GM12865 (cell line): Measurements from ENCODE around the gene SOX5.

ENCODE experiments used
- DNase-seq: peaks from one replicate; pipeline ENCODE4 v3.0.0; 2010; ENCODE audit warnings: low read depth
- H3K4me3 ChIP-seq: 2 replicates; pipeline ENCODE4 v1.5.1; 2011; ENCODE audit warnings: mild to moderate bottlenecking, low read depth, low read length, control low read depth
- TF ChIP-seq, protein P1 (sequence below): IDR thresholded peaks from 2 replicates; pipeline ENCODE4 v1.5.1; 2011; ENCODE audit warnings: low read length, control low read depth, low read depth, inconsistent platforms; ENCODE audit not compliant: insufficient read depth; ENCODE audit errors: missing control alignments

Gene SOX5

DNA sequence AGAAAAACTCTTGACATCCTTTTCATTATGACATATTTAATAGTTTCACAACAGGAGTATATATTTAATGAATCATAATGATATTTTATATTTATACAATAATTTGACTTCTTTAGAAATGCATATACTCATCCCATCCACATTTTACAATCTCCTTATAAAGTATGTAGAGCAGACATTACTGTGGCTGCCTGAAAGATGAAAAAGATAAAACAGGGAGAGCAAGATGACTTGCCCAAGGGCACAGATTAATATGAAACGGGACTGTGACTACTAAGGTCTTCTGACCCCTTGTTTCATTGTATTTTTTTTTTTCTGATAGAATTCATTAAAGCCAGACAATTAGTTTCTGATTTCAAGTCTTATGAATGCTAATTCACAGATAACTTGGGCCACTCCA lies 293.6 kb downstream of the SOX5 start:
- no peak for DNase-seq
- H3K4me3 ChIP-seq: no peak overlapping the region
- TF ChIP-seq, protein P1, sequence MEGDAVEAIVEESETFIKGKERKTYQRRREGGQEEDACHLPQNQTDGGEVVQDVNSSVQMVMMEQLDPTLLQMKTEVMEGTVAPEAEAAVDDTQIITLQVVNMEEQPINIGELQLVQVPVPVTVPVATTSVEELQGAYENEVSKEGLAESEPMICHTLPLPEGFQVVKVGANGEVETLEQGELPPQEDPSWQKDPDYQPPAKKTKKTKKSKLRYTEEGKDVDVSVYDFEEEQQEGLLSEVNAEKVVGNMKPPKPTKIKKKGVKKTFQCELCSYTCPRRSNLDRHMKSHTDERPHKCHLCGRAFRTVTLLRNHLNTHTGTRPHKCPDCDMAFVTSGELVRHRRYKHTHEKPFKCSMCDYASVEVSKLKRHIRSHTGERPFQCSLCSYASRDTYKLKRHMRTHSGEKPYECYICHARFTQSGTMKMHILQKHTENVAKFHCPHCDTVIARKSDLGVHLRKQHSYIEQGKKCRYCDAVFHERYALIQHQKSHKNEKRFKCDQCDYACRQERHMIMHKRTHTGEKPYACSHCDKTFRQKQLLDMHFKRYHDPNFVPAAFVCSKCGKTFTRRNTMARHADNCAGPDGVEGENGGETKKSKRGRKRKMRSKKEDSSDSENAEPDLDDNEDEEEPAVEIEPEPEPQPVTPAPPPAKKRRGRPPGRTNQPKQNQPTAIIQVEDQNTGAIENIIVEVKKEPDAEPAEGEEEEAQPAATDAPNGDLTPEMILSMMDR: no peak

DNA sequence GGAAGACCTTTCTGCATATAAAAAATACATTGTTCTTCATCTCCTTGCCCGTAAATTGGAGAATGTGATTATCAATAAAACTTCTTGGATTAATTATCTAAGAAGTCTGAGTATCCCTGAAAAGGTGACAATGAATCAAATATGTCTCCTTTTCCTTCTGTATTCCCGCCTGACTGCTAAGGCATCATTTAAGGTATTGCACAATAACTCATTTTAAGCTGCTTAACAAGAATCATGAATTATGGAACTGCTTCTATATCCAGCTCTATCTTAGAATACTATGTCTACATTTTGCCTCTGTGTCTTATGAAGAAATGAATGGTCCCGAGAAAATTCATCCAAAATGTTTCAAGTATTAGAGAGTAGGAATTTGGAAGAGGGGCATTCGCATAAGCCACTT lies 294.4 kb downstream of the SOX5 start:
- no peak for DNase-seq
- H3K4me3 ChIP-seq: no peak overlapping the region
- TF ChIP-seq, protein P1: no peak

DNA sequence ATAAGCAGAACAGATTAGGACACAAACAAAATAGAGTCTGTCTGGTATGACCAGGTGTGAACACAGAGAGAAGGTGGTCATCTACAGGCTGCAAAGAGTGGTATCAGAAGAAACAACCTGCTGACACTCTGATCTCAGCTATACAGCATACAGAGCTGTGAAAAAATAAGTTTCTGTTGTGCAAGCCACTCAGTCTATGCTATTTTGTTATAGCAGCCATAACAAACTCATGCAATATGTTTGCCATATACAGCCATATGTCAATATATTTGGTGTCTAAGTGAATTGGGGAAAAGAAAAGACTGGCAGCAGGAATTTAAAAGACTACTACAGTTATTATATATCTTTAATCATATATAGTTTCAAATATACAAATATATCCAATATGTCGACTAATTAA lies 300.9 kb downstream of the SOX5 start:
- TF ChIP-seq, protein P1: no peak
- DNase-seq: no peak
- H3K4me3 ChIP-seq: no peak overlapping the region

DNA sequence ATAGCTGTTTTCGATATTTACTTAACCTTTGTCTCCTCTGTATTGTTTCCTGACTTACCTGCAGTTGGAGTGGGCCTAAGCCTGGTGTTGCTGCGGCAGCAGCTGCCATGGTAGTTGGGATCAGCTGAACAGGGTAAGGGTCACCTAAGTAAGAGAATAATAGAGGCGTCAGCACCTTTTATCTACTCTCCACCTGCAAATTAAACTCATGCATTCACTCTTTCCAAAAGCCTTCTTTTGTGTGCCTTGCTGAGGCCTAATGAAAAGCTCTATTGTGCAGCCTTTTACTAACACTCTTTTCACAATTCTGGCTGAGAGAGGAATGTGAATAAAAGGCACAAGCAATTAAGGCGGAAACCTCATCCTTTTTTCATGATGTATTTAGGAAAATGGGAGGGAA lies 308.7 kb downstream of the SOX5 start:
- H3K4me3 ChIP-seq: no peak overlapping the region
- TF ChIP-seq, protein P1: no peak
- no peak for DNase-seq

DNA sequence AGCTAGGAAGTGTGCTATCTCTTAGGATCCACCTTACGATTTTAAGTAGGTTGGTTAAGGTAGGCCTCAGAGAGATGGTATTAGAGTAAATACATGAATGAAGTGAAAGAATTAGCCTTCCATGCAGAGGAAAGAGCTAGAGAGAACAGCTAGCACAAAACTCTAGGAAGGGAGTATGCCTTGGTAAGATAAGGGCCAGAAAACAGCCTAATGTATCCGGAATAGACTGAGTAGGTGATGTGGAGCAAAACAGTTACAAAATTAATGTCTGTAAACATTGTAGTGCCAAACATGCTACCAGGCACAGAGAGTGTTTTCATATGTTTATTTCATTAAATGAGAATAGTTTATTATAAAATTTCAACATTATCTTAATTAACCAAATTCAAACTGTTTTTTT lies 315.1 kb downstream of the SOX5 start:
- TF ChIP-seq, protein P1: no peak
- DNase-seq: no peak
- H3K4me3 ChIP-seq: no peak overlapping the region

DNA sequence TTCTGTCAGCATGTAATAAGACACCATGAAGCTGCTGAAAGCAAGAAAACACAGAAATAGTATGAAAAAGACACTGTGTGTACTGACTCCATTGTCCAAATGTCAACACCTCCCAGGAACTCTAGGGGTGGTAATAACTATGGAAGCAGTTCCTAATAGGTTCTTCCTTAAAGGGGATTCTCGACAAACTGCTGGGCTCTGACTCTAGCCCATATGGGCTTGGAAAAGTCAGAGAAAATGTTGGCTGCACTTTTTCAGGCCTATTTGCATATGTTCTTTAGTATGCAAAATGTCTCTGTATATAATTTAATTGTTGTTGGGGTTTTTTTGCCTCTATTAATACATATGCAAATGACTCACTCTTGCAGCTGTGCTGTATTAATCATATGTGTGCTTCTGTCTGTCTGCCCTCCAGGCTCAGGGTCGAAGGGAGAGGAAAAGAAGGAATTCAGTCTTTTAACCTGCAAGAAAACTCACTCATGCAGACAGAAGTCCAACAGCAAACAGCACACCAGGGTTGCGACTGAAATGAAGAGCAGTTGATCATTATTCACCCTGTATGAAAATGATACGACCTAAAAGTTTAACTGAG lies 317.6 kb downstream of the SOX5 start:
- DNase-seq: no peak
- H3K4me3 ChIP-seq: no peak overlapping the region
- TF ChIP-seq, protein P1: no peak

DNA sequence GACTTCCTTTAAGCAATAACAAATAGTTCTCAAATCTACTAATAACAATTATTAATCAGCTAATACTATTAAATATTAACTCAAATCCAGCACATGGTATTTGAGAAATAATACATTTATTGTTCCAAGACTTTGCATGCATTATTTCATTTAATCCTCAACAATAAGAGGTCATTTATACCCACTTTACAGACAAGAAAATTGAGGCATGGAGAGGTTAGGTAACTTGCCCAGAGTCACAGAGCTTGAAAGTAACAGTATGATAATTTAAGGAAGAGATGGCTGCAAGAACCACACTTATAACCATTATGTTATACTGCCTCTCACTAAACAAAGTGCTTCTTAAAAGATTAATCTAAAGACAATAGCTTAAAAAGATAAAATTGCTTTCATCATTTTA lies 318.9 kb downstream of the SOX5 start:
- TF ChIP-seq, protein P1: no peak

More for the DNA sequence above, 318.9 kb downstream of the SOX5 start:
- H3K4me3 ChIP-seq: no peak overlapping the region
- DNase-seq: no peak
